Tibial nerve (tissue), 3 donors: ENCODE results near the gene HPS4.

Experiments
- CTCF ChIP-seq, 5 experiments: fragments of 200-600 bp in 3 of 5; fragments of 450-650 bp in 2 of 5; sonication (generic) in 3 of 5; IDR thresholded peaks; one replicate each; pipeline ENCODE4 v1.5.1; 2016 to 2019; ENCODE audit warnings: antibody characterized with exemption in 5 of 5, mild to moderate bottlenecking in 3 of 5, moderate library complexity in 2 of 5
- POLR2A ChIP-seq, 2 donors: fragments of 450-650 bp; IDR thresholded peaks; one replicate each; pipeline ENCODE4 v1.6.1; 2017; ENCODE audit warnings: antibody characterized with exemption in 2 of 2, mild to moderate bottlenecking in 2 of 2, moderate library complexity in 2 of 2

- TF ChIP-seq CTCF (IDR thresholded peaks at IDR 0.05) (no peak), POLR2A (IDR thresholded peaks at IDR 0.05) (no peak)
Observed at GRCh38 chr22:26529345-26529744, 45.8 kb upstream of the HPS4 start.
